Ramos (cell line): Measurements from ENCODE around the gene SLITRK3.
"Not testable (repeated sequence)": the region's sequence is repeated elsewhere in the genome, so short reads cannot be mapped to it uniquely, and the experiment has no call there.

Experiments used
- in situ Hi-C: fragments of 300-500 bp; cut with MboI; formaldehyde crosslinking; loops from one replicate; pipeline ENCODE4 v1.14.3; 2022; ENCODE audit warnings: low sequenced_read_pairs; ENCODE audit not compliant: unreplicated experiment

The SLITRK3 gene

DNA sequence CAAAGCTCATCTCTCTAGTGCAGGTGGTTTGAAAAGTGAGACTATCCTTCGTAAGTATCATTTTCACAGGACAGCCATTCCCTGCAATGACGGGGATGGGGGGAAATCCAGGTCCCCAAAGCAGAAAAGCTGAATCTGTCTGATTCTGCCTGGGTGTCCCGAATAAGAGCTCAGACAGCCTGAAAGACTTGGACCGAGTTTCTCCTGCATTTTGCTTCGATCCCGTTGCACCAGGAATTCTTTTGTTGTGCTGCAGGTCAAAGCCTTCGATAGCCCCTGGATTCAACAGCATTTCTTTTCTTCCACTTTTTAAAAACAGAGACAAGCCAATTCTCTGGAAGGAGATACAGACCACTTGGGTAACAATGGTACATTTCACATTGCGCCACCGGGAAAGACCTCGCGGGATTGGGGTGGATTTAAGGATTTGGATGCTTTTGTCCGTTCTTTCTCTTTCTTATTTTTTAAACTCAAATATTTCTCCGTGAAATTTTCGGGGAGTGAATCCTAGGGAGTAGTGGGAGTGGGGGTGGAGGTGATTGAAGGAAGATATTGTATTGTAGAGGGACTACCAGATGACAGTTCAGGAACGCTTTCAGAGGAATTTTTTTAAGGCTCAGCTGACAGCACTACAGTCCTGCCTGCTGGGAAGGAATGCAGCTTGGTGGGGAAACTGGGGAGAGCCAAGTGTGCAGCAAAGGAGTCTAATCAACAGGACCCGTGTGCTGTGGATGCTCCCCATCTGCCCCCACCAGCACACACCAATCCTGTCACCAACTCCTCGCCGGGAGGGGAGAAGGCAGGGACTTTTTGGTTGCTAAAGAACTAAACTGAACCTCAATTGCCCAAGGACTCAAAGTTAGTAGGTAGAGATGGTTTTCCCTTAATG, 2.6 kb downstream of the SLITRK3 start:
- in situ Hi-C loops, result loop anchor here (25.0 kb wide), 1 partner anchor 1281 kb away; no protein-coding TSS in a partner anchor

DNA sequence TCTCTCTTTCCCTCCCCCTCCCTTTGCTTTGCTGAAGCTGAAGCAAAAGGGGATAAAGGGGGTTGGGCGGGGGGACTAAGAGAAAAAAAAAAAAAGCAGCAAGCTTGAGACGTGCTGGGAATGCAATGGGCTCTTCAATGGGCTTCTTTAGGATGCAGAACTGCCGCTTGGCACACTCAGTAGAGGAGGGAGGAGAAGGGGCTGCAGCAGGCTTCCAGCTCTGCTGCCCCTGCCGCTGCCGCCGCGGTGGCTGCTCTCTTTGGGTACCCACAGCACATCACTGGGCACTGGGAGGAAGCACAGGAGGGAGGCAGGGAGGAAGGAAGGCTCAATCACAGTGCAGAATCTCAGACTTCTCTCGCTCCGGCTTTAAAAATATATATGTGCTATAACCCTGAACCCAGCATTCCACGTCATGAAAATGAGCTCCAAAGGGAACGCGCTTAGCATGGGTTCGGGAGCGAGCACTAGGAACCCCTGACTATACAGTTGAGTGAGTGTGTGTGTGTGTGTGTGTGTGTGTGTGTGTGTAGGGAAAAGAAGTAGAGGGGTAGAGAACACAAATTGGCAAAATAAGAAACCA, 3.5 kb downstream of the SLITRK3 start:
- in situ Hi-C loops, result loop anchor here (25.0 kb wide), 1 partner anchor 1280 kb away; no protein-coding TSS in a partner anchor

DNA sequence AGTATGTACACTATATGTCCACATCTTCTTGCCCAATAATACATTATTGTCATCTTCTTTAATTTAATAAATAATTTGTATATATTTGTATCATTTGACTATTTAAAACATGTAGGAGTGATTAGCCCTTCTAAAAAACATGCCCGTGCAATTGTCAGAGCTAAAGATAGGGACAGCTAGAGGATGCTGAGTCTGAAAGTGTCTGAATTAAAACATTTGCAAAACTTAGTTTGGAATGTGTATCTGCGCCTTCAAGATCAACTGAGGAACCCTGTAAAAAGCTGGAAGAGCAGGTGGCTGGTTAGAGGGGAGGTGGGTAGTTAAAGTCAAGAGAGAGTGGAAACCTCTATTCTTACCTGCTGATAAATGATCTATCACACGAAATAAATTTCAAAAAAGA, 4.7 kb downstream of the SLITRK3 start:
- in situ Hi-C loops, result loop anchor here (25.0 kb wide), 1 partner anchor 1279 kb away; no protein-coding TSS in a partner anchor

DNA sequence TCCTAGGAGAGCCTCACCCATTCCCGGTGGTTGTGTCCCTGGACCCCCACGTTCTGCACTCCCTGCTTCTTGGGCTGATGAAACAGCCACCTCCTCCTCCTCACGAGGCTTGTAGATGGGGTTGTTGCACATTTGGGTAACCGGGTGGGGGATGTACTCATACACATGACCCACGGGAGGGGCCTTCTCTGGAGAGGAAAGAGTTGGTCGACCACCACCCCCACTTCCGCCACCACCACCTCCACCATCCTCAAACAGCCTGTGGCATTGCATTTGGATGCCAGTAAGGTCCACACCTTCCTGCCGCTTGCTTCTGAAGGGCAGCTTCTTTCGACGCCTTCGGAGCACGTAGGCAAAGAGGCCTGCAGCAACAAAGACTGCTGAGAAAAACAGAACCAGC, 7.7 kb downstream of the SLITRK3 start:
- in situ Hi-C loops, result loop anchor here (25.0 kb wide), 1 partner anchor 1276 kb away; no protein-coding TSS in a partner anchor

DNA sequence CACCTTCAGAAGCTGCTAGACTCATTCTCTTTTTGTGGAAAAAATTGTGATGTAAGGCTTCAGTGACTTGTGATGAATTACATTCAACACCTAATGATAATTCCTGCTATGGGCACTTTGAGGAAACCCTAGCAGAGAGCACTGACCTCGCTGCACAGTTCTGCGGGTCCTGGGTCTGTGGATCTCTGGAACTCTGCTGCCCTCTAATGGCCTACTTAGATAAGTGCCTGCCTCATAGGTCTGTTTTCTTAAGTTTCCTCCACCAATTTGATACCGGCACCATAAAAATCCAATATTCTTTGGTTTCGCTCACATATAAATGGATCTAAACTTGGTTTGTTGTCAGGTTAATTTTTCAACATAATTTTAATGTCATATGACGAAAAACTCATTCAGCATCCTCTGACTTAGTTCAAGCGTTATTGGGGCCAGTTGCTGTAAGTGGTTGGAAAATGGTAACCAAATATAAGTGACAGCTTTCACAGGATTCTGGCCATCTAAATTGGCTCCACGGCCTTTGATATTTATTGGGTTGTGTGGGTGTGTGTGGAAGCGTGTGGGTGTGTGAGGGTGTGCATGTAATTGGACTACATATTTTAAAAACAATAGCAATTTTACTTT, 10.4 kb downstream of the SLITRK3 start:
- in situ Hi-C loops, result loop anchor here (25.0 kb wide), 1 partner anchor 1274 kb away; no protein-coding TSS in a partner anchor

DNA sequence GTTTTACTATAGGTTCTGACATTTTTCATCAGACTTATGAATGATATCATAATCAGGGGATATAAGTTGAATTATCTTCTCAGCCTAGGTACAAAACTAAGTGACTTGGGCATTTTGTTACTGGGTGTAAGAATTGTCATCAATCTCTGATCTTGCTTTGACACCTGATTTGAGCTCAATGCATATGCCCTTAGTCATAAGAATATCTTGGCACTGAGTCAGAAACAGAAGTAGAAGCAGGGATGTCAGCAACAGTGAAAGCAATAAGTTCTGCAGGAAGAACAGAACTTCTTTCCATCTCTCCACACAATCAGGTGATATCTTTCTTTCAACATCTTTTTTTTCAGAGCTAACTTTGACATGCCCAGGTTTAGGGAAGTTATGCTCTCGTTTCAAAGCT, 14.6 kb downstream of the SLITRK3 start:
- in situ Hi-C loops, result loop anchor here (25.0 kb wide), 1 partner anchor 1269 kb away; no protein-coding TSS in a partner anchor

DNA sequence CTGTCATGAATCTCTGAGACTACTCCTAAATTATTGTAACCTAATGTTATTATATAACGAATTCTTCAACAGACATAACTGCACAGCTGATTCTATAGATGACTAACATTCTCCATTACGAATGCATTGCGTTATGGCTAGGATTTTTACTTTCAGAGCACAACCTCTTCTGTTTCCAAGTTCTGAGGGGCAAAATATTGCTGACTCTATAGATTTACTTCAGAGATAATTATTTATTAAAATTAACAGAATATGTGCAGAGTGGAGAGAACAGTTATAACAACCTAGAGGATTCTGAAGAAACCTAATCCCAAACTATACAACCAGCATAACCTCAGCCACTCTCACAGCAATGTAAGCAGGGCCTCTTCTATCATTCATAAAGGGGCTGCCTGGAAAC, 25.9 kb downstream of the SLITRK3 start:
- in situ Hi-C loops, result no loop called here

DNA sequence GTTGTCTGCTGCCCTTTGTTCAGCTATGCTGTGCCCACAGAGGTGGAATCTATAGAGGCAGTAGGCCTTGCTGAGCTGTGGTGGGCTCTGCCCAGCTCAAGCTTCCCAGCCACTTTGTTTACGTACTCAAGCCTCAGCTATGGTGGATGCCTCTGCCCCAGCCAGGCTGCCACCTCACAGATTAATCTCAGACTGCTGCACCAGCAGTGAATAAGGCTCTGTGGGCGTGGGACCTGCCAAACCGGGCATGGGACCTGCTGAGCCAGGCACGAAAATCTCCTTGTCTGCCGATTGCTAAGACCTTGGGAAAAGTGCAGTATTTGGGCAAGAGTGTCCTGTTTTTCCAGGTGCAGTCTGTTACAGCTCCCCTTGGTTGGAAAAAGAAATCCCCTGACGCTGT, 26.8 kb downstream of the SLITRK3 start:
- in situ Hi-C loops, result no loop called here

DNA sequence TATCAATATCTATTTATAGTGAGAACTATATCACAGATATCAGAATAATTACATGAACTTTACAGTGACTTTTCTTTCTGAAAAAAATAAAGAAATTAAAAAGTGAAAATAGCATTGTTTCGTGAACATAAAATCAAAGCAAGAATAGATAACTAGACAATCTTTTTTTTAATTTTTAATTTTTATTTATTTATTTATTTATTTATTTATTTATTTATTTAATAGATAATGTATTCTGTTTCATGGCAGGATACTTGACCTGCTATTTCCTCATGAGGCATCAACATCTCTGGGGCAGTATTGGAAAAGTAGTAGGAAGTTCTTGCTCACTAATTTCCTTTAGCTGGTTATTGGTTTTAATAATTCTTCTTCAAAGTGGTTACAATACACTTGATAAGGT, 33.3 kb downstream of the SLITRK3 start:
- in situ Hi-C loops, result no loop called here

DNA sequence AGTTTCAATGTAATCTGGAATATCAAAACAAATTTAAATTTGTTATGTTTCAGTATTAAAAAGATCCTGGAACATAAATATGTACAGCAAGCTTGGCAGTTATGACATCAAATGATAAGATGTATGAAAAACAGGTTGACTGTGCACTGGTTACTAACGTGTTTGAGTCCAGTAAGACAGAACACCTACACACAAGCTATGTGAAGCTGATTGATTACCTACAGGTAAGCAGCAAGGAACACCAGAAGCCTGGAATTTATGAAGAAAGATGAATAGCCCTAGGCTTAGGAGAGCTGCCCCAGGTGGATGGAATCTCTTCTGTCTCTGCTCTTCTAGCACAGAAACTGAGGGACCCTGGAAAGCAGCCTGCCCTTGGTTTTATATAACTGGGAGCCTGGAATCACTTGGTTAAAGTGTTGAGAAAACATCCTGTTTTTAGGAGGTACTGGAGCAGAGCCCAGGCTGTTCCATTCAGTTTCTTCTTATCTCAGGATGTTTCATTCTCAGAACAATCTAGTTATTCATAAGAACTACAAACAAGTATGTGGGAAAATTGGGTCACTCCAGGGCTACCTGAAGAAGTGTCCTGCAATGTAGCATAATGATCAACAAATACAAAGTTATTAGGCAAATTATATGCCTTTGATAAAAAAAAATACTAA, 36.3 kb downstream of the SLITRK3 start:
- in situ Hi-C loops, result no loop called here

DNA sequence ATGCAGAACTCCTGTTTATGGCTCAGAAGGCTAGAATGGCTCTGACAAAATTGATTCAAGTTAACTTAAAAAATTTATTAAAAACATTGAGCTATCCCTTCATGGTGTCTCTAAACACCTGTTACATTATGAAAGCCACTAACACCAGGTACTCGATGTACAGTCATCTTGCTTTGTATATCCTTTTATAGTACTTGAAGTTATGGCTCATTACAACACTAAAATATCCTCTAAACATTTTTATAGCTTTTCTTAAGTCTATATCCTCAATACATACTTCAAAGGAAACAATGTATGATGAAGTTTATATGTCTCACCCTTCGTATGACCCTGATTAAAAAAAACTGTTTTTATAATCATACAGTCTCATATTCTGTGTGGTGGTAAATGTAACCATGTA, 38.2 kb downstream of the SLITRK3 start:
- in situ Hi-C loops, result no loop called here

DNA sequence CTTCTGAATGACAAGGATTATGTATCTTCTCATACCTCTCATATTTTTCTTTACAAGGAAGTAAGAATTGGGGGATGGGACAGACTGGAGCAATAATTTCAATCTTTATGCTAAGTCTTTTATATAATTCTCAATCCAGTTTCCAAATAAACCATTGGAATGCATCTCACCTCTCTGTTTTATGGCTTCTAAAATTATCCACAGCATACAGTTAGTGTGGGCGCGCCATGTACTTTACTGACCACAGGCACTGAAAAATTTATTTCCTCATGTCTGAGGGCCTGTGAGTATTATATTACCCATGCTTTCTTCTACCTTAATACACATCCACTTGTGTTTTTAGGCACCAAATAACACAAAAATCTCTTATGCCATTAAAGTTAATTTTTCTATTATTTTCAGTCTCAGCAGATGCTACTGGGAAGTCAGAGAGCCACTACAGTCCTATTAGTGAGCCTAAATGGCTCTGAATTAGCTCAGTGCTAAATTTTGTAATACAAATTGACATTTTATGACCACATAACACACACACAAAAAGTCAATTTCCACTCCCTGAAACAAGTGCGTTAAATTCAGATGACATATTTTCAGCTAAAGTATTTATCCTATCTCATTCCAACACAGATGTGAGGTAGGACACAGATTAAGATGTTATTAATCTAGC, 39.3 kb downstream of the SLITRK3 start:
- in situ Hi-C loops, result no loop called here

DNA sequence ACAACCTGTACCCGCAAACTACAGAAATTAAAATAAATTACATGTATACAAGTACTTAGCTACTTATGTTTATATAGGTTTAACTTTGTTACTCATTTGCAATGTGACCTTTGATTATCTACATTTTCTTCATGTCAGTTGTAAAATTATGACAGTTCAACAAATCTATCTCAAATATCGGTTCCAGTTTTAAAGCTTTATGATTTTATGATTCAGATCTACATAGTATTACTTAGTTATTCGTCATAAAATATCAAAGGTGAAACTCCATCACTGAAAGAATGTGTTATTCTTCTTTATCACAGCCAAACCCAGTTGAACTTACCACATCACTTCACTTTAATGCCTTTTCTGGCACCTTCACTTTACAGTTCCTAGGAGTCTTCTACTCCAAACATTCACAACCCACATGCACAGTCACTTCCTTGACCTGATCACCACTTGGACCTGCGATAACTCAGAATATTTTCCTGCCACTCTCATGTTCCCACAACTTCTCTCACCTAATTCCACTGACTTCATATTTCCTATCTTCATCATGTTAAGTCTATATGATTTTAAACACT, 47.2 kb downstream of the SLITRK3 start:
- in situ Hi-C loops, result no loop called here

DNA sequence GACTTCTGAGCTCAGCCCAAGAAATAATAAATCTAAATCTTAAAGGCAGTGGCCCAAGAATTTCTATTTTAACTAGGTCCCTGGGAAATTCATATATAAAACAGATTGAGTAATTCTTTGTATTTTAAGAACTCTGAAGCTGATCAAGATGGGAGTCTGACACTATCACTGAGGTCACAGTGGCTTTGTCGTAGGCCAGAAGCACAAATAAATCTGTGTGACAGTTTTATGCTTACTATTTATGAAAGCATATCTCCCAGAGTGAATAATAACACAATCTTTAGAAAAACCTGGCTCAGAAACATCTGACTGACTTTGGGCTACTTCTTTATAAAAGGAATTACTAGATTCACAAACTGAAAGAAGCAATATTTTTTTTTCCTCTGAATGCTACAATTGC, 51.9 kb downstream of the SLITRK3 start:
- in situ Hi-C loops, result no loop called here

DNA sequence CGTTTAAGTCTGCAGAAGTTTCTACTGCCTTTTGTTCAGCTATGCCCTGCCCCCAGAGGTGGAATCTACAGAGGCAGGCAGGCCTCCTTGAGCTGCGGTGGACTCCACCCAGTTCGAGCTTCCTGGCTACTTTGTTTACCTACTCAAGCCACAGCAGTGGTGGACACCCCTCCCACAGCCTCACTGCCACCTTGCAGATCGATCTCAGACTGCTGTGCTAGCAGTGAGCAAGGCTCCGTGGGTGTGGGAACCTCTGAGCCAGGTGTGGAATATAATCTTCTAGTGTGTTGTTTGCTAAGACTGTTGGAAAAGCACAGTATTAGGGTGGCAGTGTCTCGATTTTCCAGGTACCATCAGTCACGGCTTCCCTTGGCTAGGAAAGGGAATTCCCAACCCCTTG, 56.3 kb downstream of the SLITRK3 start:
- in situ Hi-C loops, result not testable (repeated sequence)
